GM20431 (cell line): Measurements from ENCODE around the gene SEMA6A.

Source experiments
- in situ Hi-C: fragments of 300-500 bp; cut with MseI, MboI; formaldehyde crosslinking; loops from one replicate; pipeline ENCODE4 v1.15.0; 2020; ENCODE audit warnings: low sequenced_read_pairs; ENCODE audit not compliant: unreplicated experiment

Gene SEMA6A

GRCh38 chr5:116424951-116425350, 149.7 kb downstream of the SEMA6A start:
- in situ Hi-C loops: no loop called here

GRCh38 chr5:116424258-116424615, 150.4 kb downstream of the SEMA6A start:
- in situ Hi-C loops: no loop called here

- in situ Hi-C loops: no loop called here
These were observed 150.9 kb downstream of the SEMA6A start for GRCh38 chr5:116423587-116424257.

- in situ Hi-C loops: no loop called here
These were observed 151.5 kb downstream of the SEMA6A start for GRCh38 chr5:116423141-116423540.

- in situ Hi-C loops: no loop called here
These were observed 153.5 kb downstream of the SEMA6A start for GRCh38 chr5:116421080-116421629.

GRCh38 chr5:116420540-116420939, 154.1 kb downstream of the SEMA6A start:
- in situ Hi-C loops: no loop called here

- in situ Hi-C loops: no loop called here
These were observed 155.4 kb downstream of the SEMA6A start for GRCh38 chr5:116419258-116419657.

- in situ Hi-C loops: no loop called here
These were observed 155.8 kb downstream of the SEMA6A start for GRCh38 chr5:116418774-116419173.

GRCh38 chr5:116418016-116418415, 156.6 kb downstream of the SEMA6A start:
- in situ Hi-C loops: no loop called here

GRCh38 chr5:116415989-116416388, 158.6 kb downstream of the SEMA6A start:
- in situ Hi-C loops: no loop called here

- in situ Hi-C loops: no loop called here
These were observed 159.4 kb downstream of the SEMA6A start for GRCh38 chr5:116415182-116415581.

GRCh38 chr5:116411101-116411571, 163.5 kb downstream of the SEMA6A start:
- in situ Hi-C loops: no loop called here

- in situ Hi-C loops: no loop called here
These were observed 164.2 kb downstream of the SEMA6A start for GRCh38 chr5:116410336-116410890.

- in situ Hi-C loops: no loop called here
These were observed 164.9 kb downstream of the SEMA6A start for GRCh38 chr5:116409591-116410296.

GRCh38 chr5:116406306-116407041, 168.1 kb downstream of the SEMA6A start:
- in situ Hi-C loops: no loop called here

- in situ Hi-C loops: no loop called here
These were observed 169.8 kb downstream of the SEMA6A start for GRCh38 chr5:116404792-116405191.

- in situ Hi-C loops: no loop called here
These were observed 170.6 kb downstream of the SEMA6A start for GRCh38 chr5:116404016-116404415.

GRCh38 chr5:116402235-116402634, 172.4 kb downstream of the SEMA6A start:
- in situ Hi-C loops: no loop called here

GRCh38 chr5:116401576-116401975, 173.0 kb downstream of the SEMA6A start:
- in situ Hi-C loops: no loop called here

GRCh38 chr5:116396476-116397099, 178.0 kb downstream of the SEMA6A start:
- in situ Hi-C loops: no loop called here
